HAP-1 (cell line): Measurements from ENCODE around the gene BAHCC1.
"Not testable (repeated sequence)": the region's sequence is repeated elsewhere in the genome, so short reads cannot be mapped to it uniquely, and the experiment has no call there.

ENCODE experiments used
- DNase-seq, 2 experiments: peaks; one replicate each; pipeline ENCODE4 v3.0.0-alpha.2; 2016 to 2020; ENCODE audit warnings: low spot score in 2 of 2
- H3K27me3 ChIP-seq: fragments of 250-450 bp; sonication (Bioruptor Pico); 2 replicates; pipeline ENCODE4 v1.5.1; 2020; ENCODE audit warnings: low read depth, mild to moderate bottlenecking, moderate library complexity
- H3K36me3 ChIP-seq: fragments of 250-450 bp; sonication (Bioruptor Pico); replicated peaks from 2 replicates; pipeline ENCODE4 v1.5.1; 2020; ENCODE audit warnings: mild to moderate bottlenecking
- H3K4me1 ChIP-seq: fragments of 250-450 bp; sonication (Bioruptor Pico); 2 replicates; pipeline ENCODE4 v1.5.1; 2020; ENCODE audit warnings: mild to moderate bottlenecking
- H3K4me3 ChIP-seq: fragments of 250-450 bp; sonication (Bioruptor Pico); 2 replicates; pipeline ENCODE4 v1.5.1; 2020; ENCODE audit warnings: mild to moderate bottlenecking, moderate library complexity
- H3K9me3 ChIP-seq: fragments of 250-450 bp; sonication (Bioruptor Pico); 2 replicates; pipeline ENCODE4 v1.5.1; 2020; ENCODE audit warnings: mild to moderate bottlenecking, moderate library complexity
- in situ Hi-C: fragments of 300-500 bp; cut with MboI; formaldehyde crosslinking; loops from 3 replicates; pipeline ENCODE4 v1.14.3; 2020; ENCODE audit warnings: low sequenced_read_pairs, inconsistent platforms, mixed read lengths

Gene BAHCC1

DNA sequence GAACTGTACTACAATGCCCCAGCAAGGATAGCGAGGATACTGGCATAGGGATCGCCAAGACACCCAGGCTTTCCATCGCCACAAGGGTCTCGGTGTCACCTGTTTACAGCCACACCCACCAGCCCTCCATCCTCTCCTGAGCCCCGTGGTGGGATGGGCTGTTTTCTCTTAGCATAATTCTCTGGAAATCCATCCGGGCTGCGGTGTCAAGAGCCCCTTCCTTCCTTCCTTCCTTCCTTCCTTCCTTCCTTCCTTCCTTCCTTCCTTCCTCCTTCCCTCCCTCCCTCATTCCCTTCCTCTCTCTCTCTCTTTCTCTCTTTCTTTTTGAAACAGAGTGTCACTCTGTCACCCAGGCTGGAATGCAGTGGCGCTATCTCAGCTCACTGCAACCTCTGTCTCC lies 36.0 kb upstream of the BAHCC1 start:
- DNase-seq: no peak
- no peak overlapping the region for H3K4me3 ChIP-seq
- H3K4me1 ChIP-seq: peaks cover 7% of the 10 kb centered on the region
- no peaks in the 10 kb centered on the region for H3K27me3 ChIP-seq
- in situ Hi-C loops: no loop called here
- no peaks in the 10 kb centered on the region for H3K9me3 ChIP-seq
- peaks cover 3% of the 10 kb centered on the region; the same call in 1 of the 2 replicates for H3K36me3 ChIP-seq

DNA sequence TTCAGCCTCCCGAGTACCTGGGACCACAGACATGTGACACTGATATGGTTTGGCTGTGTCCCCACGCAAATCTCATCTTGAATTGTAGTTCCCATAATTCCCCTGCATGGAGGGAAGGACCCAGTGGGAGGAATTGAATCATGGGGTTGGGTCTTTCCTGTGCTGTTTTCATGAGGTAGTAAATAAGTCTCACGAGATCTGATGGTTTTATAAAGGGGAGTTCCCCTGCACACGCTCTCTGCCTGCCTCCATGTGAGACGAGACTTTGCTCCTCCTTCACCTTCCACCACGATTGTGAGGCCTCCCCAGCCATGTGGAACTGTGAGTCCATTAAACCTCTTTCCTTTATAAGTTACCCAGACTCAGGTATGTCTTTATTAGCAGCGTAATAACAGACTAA lies 33.3 kb upstream of the BAHCC1 start:
- DNase-seq, H3K9me3 ChIP-seq, H3K36me3 ChIP-seq, H3K4me1 ChIP-seq, H3K4me3 ChIP-seq, in situ Hi-C loops, H3K27me3 ChIP-seq: not testable (repeated sequence)

DNA sequence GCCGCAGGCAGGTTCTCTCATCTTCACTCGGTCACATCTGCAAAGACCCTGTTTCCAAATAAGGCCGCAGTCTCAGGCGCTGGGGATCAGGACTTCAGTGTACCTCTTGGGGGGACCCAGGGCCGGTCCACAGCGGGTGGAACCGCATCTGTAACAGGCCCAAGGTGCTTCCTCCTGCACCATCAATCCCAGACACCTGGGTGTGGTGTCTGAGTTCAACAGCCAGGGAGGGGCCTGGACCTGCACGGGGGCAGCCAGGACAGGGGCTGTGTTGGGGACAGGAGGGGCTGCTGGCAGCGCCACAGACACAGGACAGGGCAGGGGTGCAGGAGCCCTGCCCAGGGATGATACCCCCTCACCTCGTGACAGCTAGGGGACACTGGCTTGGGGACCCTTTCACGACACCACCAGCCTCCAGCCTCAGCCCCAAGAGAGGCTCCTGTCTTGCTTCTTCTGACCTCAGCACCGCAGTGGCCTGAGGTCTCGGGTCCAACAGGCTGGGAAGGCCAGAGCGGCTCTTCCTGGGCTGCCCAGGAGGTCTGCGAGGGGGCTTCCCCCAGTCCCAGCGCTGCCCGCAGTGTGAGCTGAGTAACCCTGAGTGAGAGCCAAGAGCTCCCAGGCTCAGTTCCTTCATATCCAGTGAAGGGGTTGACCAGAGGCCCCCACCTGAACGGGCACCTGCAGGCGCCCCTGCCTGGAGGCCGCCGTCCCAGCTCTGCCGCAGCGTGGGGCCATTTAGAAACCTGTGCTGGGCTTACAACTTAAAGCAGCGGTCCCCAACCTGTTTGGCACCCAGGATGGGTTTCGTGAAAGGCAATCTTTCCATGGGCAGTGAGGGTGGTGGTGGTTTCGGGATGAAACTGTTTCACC lies 30.7 kb upstream of the BAHCC1 start:
- in situ Hi-C loops: no loop called here
- Histone ChIP-seq H3K4me1 (peaks cover 7% of the 10 kb centered on the region), H3K27me3 (no peaks in the 10 kb centered on the region), H3K4me3 (no peak overlapping the region), H3K36me3 (peaks cover 3% of the 10 kb centered on the region; the same call in 1 of the 2 replicates), H3K9me3 (no peaks in the 10 kb centered on the region)
- no peak for DNase-seq

DNA sequence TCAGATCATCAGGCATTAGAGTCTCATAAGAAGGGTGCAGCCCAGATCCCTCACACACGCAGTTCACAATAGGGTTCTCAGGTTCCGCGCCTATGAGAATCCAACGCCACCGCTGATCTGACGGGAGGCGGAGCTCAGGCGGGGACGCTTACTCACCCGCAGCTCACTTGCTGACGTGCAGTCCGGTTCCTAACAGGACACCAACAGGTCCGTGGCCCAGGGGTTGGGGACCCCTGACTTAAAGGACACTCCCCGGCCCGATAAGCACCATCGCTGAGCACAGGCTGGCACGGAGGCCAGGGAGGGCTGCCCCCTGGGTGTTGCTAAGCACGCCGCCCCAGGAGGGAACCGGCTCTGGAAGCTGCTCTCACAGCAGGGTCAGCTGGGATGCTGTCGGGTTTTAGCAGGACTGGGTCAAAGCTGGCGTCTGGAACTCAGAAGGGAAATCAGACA lies 30.1 kb upstream of the BAHCC1 start:
- H3K36me3 ChIP-seq: peaks cover 3% of the 10 kb centered on the region; the same call in 1 of the 2 replicates
- DNase-seq: no peak
- H3K4me3 ChIP-seq: no peak overlapping the region
- in situ Hi-C loops: no loop called here
- no peaks in the 10 kb centered on the region for H3K9me3 ChIP-seq
- no peaks in the 10 kb centered on the region for H3K27me3 ChIP-seq
- peaks cover 6% of the 10 kb centered on the region for H3K4me1 ChIP-seq

DNA sequence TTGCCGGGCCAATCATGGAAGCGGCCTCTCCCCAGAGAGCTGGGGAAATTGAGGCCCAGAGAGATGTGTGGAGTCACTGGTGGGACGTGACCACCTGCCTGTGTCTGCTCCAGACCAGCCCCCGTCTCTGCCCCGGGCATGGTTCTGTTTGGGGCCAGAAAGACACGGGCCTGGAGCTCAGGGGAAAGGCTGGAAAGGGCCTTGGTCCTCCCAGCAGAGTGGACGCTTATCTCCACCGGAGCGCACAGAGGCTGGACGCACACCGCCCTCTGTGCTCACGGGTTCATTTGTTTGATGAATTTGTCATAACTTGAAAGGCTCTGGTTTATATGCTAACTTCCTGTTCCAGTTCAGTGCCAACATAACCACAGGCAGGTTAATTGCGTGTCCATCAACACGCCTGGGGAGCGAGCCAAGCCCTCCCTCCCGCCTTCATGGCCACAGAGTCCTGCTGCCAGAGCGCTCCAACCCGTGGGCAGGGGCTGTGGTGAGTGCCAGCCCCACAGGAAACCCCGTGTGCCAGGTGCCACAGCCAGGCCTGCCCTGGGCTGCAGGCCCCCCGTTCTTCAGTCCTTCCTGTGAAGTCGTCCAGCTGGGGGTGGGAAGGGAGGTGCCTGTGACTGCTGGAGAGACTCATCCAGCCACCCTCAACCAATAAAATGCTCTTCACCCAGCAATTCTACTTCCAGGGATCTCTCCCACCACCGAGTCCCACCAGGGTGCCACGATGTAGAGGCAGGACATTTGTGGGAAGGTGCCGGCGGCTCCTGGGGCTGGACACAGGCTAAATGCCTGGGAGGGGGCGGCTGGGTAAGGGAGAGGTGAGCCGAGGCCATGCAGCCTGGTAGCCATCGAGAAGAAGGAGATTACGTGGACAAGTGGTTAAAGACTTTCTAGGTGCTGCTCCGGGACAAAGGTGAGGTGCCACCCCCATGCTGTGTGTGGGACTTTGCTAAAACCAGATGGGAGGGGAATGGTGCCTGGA lies 29.4 kb upstream of the BAHCC1 start:
- in situ Hi-C loops: no loop called here
- H3K36me3 ChIP-seq: no peaks in the 10 kb centered on the region
- DNase-seq: no peak
- no peaks in the 10 kb centered on the region for H3K27me3 ChIP-seq
- no peak overlapping the region for H3K4me3 ChIP-seq
- no peaks in the 10 kb centered on the region for H3K9me3 ChIP-seq
- no peaks in the 10 kb centered on the region; the same call in 1 of the 2 replicates for H3K4me1 ChIP-seq

DNA sequence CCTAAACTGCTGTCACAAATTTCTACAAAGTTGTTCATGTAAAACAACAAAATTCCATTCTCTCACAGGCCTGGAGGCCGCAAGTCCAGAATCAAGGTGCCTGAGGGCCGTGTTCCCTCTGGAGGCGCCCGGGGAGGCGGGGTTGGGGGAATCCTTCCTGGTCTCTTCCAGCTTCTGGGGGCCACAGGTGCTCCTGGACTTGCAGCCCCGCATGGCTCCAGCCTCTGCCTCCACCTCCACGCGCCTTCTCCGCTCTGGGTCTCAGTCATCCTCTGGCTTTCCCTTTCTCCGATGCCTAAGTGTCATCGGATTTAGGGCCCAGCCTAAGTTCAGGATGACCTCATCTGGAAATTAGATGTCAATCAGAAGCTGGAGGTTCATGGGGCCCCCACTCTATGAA lies 28.6 kb upstream of the BAHCC1 start:
- no peak for DNase-seq
- H3K4me1 ChIP-seq: no peaks in the 10 kb centered on the region
- no peaks in the 10 kb centered on the region for H3K36me3 ChIP-seq
- in situ Hi-C loops: no loop called here
- no peaks in the 10 kb centered on the region for H3K9me3 ChIP-seq
- H3K4me3 ChIP-seq: no peak overlapping the region
- no peaks in the 10 kb centered on the region for H3K27me3 ChIP-seq

DNA sequence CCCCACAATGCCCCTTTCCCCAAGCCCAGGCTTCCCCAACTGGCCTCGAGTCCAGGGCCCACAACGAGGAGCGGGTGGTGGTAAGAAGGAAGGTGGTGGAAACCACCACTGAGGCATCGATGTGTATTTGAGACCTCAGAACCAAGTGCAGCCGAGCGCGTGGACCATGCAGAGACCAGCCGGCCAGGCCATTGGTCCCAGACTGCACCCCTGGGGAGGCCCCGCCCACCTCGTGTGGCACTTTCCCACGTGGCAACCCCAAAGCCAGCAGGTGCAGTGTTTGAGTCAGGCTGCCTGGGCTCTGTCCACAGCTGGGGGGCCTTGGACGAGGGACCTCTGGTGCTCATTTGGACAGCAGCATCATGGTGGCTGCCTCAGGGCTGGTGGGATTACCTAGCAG lies 28.1 kb upstream of the BAHCC1 start:
- Histone ChIP-seq H3K9me3 (no peaks in the 10 kb centered on the region), H3K27me3 (no peaks in the 10 kb centered on the region), H3K36me3 (no peaks in the 10 kb centered on the region), H3K4me3 (no peak overlapping the region), H3K4me1 (no peaks in the 10 kb centered on the region)
- DNase-seq: no peak
- in situ Hi-C loops: no loop called here

DNA sequence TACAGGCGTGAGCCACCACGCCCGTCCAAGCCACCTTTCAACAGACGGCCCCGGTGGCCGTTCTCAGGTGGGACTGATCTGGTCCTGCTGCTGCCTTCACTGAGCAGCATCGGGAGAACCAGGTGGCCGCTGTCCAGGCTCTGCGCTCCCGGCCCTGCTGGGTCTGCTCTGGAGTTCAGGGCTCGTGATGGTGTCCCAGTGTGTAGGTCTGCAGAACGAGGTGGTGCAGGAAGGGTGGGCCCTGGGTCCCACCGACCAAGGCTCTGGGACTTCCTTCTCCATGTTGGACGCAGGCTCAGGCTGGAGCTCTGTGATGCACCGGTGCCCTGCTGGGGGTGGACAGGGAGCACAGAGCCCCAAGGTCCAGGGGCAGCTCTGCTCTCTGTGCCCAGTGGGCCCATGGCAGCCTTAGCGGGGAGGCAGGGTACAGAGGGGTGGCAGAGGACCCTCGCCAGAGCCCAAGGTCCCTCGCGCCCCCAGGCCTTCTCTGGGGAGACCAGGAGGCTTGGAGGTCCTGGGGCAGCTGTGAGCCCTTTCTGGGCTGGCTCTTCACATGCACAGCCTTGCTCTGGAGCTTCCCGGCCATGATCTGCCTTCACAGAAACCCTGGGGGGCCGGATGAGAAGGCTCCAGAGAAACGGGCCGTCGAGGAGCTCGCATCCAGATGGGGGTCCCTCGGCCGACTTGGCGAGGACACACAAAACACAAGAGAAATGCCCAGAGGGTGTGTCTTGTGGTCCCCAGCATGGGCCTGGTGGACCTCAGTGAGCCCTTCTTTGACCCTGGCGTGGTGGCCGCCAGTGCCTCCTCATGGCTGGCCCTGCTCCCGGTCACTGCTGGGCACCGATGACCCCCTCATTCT lies 26.9 kb upstream of the BAHCC1 start:
- Histone ChIP-seq H3K27me3 (no peaks in the 10 kb centered on the region), H3K9me3 (no peaks in the 10 kb centered on the region), H3K4me1 (no peaks in the 10 kb centered on the region), H3K4me3 (no peak overlapping the region), H3K36me3 (no peaks in the 10 kb centered on the region)
- DNase-seq: no peak
- in situ Hi-C loops: no loop called here

DNA sequence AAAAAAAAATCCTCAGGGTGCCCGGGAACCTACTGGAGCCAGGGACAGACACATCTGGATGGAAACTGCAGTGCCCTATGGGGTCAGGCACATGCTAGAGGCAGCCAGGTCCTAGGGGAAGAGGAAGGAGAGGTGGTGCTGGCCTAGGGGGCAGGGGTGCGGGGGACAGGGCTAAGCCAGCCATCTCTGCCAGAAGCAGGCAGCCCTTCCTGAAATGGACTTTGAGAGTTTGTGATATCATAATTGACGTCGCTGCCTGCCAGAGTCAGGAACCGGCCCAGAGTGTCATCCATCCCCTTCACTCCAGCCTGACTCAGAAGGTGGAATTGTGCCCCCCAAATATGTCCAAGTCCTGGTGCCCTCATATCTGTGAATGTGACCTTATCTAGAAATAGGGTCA lies 25.0 kb upstream of the BAHCC1 start:
- no peaks in the 10 kb centered on the region; the same call in 1 of the 2 replicates for H3K4me1 ChIP-seq
- H3K4me3 ChIP-seq: no peak overlapping the region
- in situ Hi-C loops: no loop called here
- no peaks in the 10 kb centered on the region for H3K9me3 ChIP-seq
- H3K27me3 ChIP-seq: no peaks in the 10 kb centered on the region
- H3K36me3 ChIP-seq: no peaks in the 10 kb centered on the region
- DNase-seq: no peak

DNA sequence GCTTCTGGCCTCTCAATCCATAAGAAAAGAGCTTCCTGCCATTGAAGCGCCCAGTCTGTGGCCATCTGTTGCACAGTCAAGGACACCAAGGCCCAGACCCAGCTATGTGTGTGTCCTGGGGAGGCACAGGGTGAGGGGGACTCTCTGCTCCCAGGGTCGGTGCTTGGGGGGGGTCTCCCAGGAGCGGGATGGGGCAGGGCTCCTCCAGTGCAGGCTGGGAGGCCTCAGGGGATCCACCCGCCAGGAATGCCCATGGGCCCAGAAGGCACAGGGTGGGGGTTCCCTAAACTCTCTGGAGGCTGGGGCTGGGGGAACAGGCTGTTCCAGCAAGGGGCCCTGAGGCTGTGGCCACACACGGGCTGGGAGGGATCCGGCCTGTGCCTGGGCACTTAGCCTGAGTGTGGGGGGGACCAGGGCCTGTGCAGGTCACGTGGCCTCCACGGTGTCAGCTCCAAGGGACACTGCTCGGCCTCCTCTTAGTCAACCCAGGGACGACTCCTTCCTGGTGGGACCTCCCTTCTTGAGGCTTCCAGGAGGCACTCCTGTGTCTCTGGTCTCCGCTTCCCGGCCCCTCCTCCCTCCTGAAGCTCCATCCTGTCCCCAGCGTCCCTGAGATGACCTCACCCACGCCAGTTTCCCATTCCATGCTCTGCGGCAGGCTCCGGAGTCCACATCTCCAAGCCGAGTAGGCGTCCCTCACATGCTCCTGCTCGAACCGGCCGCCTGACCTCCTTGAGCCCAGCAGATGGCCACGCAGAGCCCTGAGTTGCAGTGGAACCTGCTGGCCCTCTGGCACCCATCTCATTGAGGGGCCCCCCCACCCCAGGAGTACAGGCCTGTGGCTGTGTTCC lies 23.1 kb upstream of the BAHCC1 start:
- Histone ChIP-seq H3K36me3 (no peaks in the 10 kb centered on the region), H3K27me3 (no peaks in the 10 kb centered on the region), H3K4me1 (no peaks in the 10 kb centered on the region; the same call in 1 of the 2 replicates), H3K4me3 (no peak overlapping the region), H3K9me3 (no peaks in the 10 kb centered on the region)
- peak in 1 of 2 experiments; percentile 48 for DNase-seq
- in situ Hi-C loops: no loop called here

DNA sequence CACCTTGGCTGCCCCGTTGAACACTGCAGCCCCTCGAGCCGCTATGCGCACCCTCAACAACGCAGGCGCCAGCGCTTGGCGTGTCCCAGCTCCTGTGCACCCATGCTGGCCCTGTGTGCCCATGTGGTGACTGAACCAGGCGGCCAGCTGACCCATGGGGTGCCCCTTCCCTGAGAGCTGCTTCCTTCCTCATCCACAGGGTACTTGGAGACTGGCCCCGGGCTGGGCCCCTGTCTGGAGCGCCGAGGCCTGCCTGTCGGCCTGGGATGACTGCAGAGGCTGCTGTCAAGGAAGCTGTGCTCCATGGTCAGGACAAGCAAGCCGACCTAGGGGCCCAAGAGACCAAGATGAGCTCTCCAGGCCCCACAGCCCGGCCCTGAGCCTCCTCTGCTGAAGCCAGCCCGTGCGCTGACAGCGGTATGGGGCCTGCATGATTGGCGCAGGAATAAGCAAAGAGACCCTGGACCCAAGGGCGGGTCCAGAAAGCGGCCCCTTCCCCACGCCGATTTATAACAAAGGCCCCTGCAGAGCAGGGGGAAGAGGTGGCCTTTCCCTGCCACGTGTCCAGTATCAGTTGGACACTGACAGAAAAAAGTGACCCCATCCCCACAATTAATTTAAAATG lies 21.6 kb upstream of the BAHCC1 start:
- Histone ChIP-seq H3K36me3 (no peaks in the 10 kb centered on the region), H3K27me3 (no peaks in the 10 kb centered on the region), H3K4me1 (no peaks in the 10 kb centered on the region; the same call in 1 of the 2 replicates), H3K4me3 (no peak overlapping the region), H3K9me3 (no peaks in the 10 kb centered on the region)
- DNase-seq: no peak
- in situ Hi-C loops: no loop called here

DNA sequence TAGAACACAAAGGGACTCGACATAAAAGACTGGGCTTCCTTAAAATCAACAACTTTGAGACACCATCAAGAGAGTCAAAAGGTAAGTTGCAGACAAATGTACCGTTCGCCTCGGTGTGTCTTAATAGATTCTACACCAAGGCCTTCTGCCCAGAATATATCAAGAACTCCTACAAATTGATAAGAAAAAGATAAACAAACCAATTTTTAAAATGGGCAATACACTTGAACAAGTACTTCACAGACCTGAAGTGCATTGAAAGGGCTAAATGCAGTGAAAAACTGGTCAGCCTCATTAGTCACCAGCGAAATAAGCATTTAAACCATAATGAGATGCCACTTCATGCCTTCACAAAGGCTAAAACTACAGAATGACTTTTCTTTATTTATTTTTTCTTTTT lies 20.4 kb upstream of the BAHCC1 start:
- no peaks in the 10 kb centered on the region; the same call in 1 of the 2 replicates for H3K4me1 ChIP-seq
- in situ Hi-C loops: no loop called here
- H3K9me3 ChIP-seq: no peaks in the 10 kb centered on the region
- H3K36me3 ChIP-seq: no peaks in the 10 kb centered on the region
- no peak for DNase-seq
- H3K27me3 ChIP-seq: no peaks in the 10 kb centered on the region
- H3K4me3 ChIP-seq: no peak overlapping the region
